Right renal cortex interstitium (tissue), 3 donors: ENCODE measurements around the gene ISM2. TPM values are rescaled to one million over a fixed set of nuclear protein-coding genes. Genes with fewer than 3 reads are reported as not detected.
"Not testable (repeated sequence)": the region's sequence is repeated elsewhere in the genome, so short reads cannot be mapped to it uniquely, and the experiment has no call there.

Experiments used
- DNase-seq, 3 donors: peaks; one replicate each; pipeline ENCODE4 v3.0.0-alpha.2; 2013; ENCODE audit warnings: low read depth in 3 of 3, low spot score in 2 of 3
- polyA plus RNA-seq, 3 donors: library from polyadenylated mRNA; unstranded; fragments of 120-200 nt; gene quantifications; one replicate each; pipeline ENCODE4 v1.2.1, GENCODE V29; 2013; ENCODE audit not compliant: insufficient read length in 3 of 3

ISM2 gene
- polyA plus RNA-seq = 1 to 10 TPM; 1.3 to 2.8 (median 1.4) TPM

- DNase-seq = no peak
These were observed at the start of gene ISM2 for GRCh38 chr14:77498120-77498979. TSS of gene ISM2 (minus strand) at chr14:77498816. CDS start at chr14:77498793, 23 bp downstream.

DNA sequence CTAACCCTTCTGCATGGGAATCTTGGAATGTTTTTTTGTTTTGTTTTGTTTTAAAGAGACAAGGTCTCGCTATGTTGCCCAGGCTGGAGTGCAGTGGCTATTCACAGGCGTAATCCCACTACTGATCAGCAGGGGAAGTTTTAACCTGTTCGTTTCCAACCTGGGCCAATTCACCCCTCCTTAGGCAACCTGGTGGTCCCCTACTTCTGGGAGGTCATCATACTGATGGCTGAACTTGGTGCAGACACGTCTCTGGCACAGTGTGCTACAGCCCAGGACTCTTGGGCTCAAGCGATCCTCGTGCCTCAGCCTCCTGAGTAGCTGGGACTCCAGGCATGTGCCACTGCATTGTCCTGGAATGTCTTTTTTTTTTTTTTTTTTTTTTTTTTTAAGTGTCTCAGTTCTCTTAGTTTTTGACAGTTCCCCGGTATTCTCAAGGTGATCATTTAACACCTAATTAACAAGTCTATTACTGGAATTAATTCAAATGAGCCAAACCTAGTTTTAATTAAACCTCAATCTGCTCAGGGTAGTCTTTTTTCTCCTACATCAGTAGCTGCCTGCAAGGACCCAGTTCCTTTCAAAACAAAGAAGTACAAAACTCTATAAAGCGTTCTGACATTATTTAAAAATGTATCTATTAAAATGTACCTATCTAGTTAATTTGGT lies 49.0 kb upstream of the ISM2 start:
- DNase-seq = no peak

GRCh38 chr14:77545171-77545570 lies 46.6 kb upstream of the ISM2 start:
- not testable (repeated sequence) for DNase-seq

- DNase-seq = no peak
These were observed 46.0 kb upstream of the ISM2 start for GRCh38 chr14:77544571-77544970.

- DNase-seq = no peak
These were observed 45.2 kb upstream of the ISM2 start for GRCh38 chr14:77543637-77544334.

DNA sequence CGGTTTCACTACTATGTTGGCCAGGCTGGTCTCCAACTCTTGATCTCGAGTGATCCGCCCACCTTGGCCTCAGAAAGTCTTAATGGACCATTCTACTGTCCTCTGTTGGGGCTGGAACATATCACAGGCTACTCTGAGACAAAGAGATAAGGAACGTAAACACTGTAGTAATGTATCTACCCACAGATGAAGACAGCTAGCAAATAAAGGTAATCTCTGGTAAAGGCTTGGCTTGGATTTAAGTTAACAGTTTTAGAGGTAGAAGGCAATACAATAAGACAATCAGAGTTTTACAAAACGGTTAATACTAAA lies 44.6 kb upstream of the ISM2 start:
- DNase-seq = no peak

GRCh38 chr14:77542421-77543239 lies 44.0 kb upstream of the ISM2 start:
- no peak for DNase-seq

- DNase-seq = no peak
These were observed 43.3 kb upstream of the ISM2 start for GRCh38 chr14:77541905-77542304.

DNA sequence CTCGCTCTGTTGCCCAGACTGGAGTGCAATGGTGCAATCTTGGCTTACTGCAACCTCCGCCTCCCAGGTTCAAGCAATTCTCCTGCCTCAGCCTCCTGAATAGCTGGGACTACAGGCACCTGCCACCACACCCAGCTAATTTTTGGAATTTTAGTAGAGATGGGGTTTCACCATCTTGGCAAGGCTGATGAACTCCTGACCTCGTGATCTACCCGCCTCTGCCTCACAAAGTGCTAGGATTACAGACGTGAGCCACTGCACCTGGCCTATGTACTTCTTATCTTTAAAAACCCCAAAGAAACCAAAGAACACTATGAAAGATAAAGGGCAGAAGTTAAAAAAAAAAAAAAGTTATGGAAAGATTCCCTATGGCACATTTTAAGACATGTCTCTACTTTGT lies 38.3 kb upstream of the ISM2 start:
- not testable (repeated sequence) for DNase-seq

DNA sequence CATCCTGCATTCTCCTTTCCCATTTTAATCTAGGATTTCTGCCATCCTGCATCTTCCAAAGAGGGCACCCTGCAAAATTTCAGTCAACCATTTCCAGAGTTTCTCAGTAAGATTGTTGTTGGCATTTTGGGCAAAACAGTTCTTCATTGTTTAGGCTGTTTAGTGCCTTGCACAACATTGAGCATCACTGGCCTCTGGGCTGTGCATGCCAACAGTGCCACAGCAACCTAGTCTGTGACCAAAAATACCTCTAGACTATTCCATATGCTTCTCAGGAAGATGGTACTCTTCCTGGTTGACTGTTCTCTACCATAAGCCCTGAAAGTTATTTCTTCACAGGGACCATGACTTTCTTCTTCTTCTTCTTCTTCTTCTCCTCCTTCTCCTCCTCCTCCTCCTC lies 32.5 kb upstream of the ISM2 start:
- no peak for DNase-seq

- no peak for DNase-seq
These were observed 31.3 kb upstream of the ISM2 start for GRCh38 chr14:77529963-77530362.

DNA sequence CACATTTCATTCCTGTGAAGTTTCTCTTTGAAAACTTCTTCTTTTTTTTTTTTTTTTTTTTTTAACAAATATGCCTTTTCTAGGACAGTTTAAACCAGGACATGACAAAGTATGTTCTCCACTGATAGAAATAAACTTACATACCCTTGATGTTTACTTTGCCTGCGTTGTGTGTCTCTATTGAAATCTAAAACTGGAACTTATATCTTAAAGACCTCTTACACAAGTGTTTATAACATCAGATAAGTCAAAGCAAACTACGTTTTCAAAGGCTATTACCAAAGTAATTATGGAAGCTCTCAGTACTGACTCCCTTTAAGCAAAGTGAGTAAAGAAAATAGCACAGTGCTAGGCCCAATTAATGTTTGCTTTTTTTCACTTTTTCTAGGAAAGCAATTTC lies 30.6 kb upstream of the ISM2 start:
- no peak for DNase-seq

DNA sequence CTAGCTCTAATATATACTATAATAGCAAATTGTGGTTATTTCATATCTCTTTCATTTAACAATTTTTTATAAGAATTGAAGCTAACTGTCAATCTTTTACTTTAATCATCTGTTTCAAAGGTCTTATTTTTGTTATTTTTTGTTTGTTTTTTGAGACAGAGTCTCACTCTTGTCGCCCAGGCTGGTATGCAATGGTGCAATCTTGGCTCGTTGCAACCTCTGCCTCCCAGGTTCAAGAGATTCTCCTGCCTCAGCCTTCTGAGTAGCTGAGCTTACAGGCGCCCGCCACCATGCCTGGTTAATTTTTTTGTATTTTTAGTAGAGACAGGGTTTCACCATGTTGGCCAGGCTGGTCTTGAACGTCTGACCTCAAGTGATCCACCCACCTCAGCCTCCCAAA lies 30.1 kb upstream of the ISM2 start:
- not testable (repeated sequence) for DNase-seq

DNA sequence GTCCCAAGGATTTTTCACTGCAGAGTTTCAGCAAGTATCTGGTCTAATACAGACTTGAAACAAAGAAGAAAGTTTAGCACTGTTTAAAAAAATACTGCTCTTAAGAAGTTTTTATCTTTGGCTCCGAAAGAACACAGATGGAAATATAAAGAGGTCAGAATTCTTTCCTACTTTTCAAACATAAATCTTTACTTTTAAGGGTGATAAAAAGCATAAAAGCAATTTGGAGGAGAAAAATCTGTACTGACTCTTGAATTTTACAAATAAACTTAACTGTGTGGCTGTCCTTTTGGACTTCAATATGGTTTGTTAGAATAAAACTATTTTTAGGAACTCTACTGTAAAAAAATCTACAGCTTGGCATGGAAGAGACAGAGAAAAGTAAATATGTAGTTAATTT lies 27.6 kb upstream of the ISM2 start:
- DNase-seq = peak; percentile 39 to 50 (median 45)

GRCh38 chr14:77524536-77524935 lies 25.9 kb upstream of the ISM2 start:
- DNase-seq = no peak

- DNase-seq = no peak
These were observed 24.5 kb upstream of the ISM2 start for GRCh38 chr14:77523109-77523508.

- DNase-seq = no peak
These were observed 21.9 kb upstream of the ISM2 start for GRCh38 chr14:77520555-77520954.

GRCh38 chr14:77516126-77516525 lies 17.5 kb upstream of the ISM2 start:
- no peak for DNase-seq

GRCh38 chr14:77511486-77512162 lies 13.0 kb upstream of the ISM2 start:
- no peak for DNase-seq

DNA sequence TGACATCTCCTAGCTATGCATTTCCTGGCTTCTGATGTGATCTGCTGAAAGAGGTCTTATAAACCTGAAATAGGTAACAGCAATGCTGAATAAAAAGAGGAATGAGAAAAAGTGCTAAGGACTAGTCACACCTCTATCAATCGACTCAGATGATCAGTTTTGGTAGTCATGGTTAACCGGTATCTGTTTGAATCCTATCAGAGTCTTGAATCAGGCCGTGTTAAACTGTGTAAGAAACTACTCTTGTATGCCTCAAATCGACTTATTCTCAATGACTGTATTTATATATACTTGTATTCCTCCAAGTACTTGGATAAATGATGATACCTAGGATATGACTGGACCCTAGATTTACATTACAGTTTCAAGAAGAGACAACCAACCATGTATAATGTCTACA lies 10.8 kb upstream of the ISM2 start:
- DNase-seq = no peak
